Small intestine (tissue), 7 donors: ENCODE data around the gene DNAH10. TPM values are rescaled to one million over a fixed set of nuclear protein-coding genes. Genes with fewer than 3 reads are reported as not detected.

ENCODE experiments used
- DNase-seq, 2 donors: peaks; one replicate each; pipeline versions ENCODE4 v3.0.0 to v3.0.0-alpha.2; 2013
- FAIRE-seq: peaks from 2 replicates; lab custom pipeline; 2012; peaks lifted over from hg19 to GRCh38; lab: Jason Lieb, UNC
- H3K27ac ChIP-seq, 3 donors: one replicate each; pipeline ENCODE4 v1.5.1; 2013; ENCODE audit warnings: low read length in 2 of 3, mild to moderate bottlenecking in 2 of 3, control low read depth in 1 of 3, inconsistent platforms in 1 of 3, low read depth in 1 of 3, moderate library complexity in 1 of 3
- H3K27me3 ChIP-seq, 3 donors: one replicate each; pipeline ENCODE4 v1.6.1; 2013; ENCODE audit warnings: low read length in 3 of 3, inconsistent platforms in 1 of 3; ENCODE audit not compliant: control insufficient read depth in 3 of 3, insufficient read depth in 3 of 3
- H3K36me3 ChIP-seq, 3 donors: one replicate each; pipeline ENCODE4 v1.6.1; 2013; ENCODE audit warnings: low read length in 3 of 3, inconsistent platforms in 1 of 3, low read depth in 1 of 3, mild to moderate bottlenecking in 1 of 3, moderate library complexity in 1 of 3; ENCODE audit not compliant: control insufficient read depth in 3 of 3, insufficient read depth in 2 of 3
- H3K4me1 ChIP-seq, 3 donors: one replicate each; pipeline ENCODE4 v1.6.1; 2013; ENCODE audit warnings: low read length in 2 of 3, inconsistent platforms in 1 of 3, low read depth in 1 of 3, mild to moderate bottlenecking in 1 of 3, moderate library complexity in 1 of 3; ENCODE audit not compliant: control insufficient read depth in 3 of 3, insufficient read depth in 2 of 3
- H3K4me3 ChIP-seq, 3 donors: one replicate each; pipeline ENCODE4 v1.5.1; 2013; ENCODE audit warnings: low read length in 3 of 3, control low read depth in 1 of 3, inconsistent platforms in 1 of 3, low read depth in 1 of 3, mild to moderate bottlenecking in 1 of 3, moderate library complexity in 1 of 3
- H3K9me3 ChIP-seq, 2 donors: one replicate each; pipeline ENCODE4 v1.6.1; 2013; ENCODE audit warnings: low read depth in 1 of 2, low read length in 1 of 2; ENCODE audit not compliant: control insufficient read depth in 2 of 2, insufficient read depth in 1 of 2
- WGBS, 3 donors: extraction: QIAGEN DNeasy Blood & Tissue Kit; methylation state at CpG; one replicate each; pipeline ENCODE4 v1.1.7; 2013; 5-methylcytosine and 5-hydroxymethylcytosine counted together
- polyA plus RNA-seq, 4 donors: library from polyadenylated mRNA; stranded (reverse) in 3 of 4; unstranded in 1 of 4; fragments of 200-250 nt in 3 of 4; fragments of 120-200 nt in 1 of 4; gene quantifications; one replicate each; pipeline versions ENCODE4 v1.2.1 to v1.2.3, GENCODE V29; 2013
- donor health status: healthy with polysubstance abuse.
- donor health status: control.
- donor health status: control.
- donor health status: Bipolar disorder and iron deficiency.
- donor health status: healthy.

Gene DNAH10
- polyA plus RNA-seq, 4 donors = 0.22 to 0.50 (median 0.45) TPM; not detected in 1

DNA sequence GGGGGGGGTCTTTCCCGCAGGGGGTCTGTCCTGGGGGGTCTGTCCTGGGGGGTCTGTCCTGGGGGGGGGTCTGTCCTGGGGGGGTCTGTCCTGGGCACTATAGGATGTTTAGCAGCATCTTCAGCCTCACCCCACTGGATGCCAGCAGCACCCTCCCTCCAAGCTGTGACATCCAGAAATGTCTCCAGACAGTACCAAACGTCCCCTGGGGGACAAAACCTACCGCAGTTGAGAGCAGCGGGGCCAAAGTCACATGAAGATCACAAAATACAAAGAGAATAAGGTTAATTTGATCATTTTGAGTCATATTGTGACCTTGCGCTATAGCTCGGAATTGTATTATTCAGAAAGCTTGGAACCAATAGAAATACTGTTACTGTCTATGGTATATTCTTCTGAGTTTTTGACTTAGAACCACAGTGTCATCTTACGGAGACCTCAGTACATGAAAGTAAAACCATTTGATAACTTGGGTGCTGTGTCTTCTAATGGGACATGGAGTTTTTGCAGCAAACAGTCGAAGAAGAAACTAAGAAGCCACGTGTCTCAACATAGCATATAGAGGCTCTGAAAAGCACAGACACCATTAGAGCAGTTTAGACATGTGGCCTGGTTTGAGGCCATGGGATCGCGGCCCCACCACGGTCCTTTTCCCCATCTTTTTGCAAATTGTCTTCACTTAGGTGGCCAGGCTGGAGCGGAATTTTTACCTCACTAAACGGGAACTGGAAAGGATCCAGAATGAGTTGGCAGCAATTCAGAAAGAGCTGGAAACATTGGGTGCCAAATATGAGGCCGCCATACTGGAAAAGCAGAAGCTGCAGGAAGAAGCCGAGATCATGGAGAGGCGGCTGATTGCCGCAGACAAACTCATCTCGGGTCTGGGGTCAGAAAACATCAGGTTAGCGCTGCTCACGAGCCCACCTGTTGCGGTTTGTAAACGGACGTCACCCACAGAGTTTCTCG is 150.6 kb downstream of the DNAH10 start:
- H3K9me3 ChIP-seq = no peaks in the 10 kb centered on the region
- H3K27me3 ChIP-seq = no peaks in the 10 kb centered on the region
- peak overlapping the region in 1 of 3 donors; percentile 28 for H3K4me3 ChIP-seq
- DNase-seq (peak; percentile 17 to 55), FAIRE-seq (no peak)
- no peak overlapping the region for H3K27ac ChIP-seq
- no peaks in the 10 kb centered on the region for H3K36me3 ChIP-seq
- 33 to 70% (median 50%) methylated on average over 24 to 25 of the region's 25 CpGs for WGBS, 3 donors
- H3K4me1 ChIP-seq = peaks cover 0 to under 1% (median 0%) of the 10 kb centered on the region in 3 donors

DNA sequence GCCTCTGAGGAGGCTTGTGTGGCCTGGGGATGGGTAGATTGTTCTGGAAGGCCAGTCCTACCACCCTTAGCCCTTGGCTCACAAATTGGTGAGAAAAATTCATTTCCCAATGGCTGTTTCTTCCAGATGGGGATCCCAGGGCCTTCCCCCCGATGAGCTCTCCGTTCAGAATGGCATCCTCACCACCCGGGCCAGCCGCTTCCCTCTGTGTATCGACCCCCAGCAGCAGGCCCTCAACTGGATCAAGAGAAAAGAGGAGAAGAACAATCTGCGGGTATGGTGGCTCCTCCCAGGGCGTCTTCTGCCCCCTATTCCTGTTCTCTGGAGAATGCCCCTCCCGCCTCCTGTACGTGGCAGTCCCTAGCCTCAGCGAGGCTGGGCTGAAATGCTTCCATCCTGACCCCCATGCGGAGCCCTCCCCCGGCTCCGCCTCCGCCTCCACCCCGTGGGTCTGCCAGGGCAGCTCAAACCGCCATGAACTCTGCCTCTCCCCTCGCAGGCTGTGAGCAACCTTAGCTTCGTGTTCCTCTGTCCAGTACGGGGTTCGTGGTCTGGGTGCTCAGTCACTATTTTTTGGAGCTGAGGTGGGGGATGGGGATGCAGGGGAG is 152.7 kb downstream of the DNAH10 start:
- FAIRE-seq = no peak
- Histone ChIP-seq H3K4me1 (no peaks in the 10 kb centered on the region), H3K27me3 (no peaks in the 10 kb centered on the region), H3K9me3 (no peaks in the 10 kb centered on the region), H3K36me3 (no peaks in the 10 kb centered on the region), H3K4me3 (no peak overlapping the region), H3K27ac (no peak overlapping the region)
- WGBS, 3 donors = 70 to 83% (median 74%) methylated on average over 19 to 20 of the region's 20 CpGs
- DNase-seq = no peak

DNA sequence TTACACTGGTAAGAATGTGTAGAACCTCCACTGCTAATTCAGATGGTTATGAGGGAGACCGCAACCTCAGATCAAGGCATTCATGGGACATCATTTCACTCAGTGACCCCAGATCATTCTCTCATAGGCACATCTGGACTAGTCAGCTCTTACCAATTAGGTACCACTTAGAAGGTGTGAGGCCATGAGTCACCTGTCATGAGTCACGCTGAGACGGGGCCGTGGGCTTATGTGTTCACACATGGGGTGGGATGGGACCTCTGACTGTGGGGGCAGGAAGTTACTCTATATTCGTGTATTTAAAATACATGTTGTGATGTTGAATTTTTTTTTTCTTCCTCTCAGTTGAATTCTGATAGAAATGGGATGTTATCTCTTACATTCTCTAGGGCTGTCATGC is 154.6 kb downstream of the DNAH10 start:
- DNase-seq (no peak), FAIRE-seq (no peak)
- Histone ChIP-seq H3K9me3 (no peaks in the 10 kb centered on the region), H3K4me3 (no peak overlapping the region), H3K27me3 (no peaks in the 10 kb centered on the region), H3K36me3 (no peaks in the 10 kb centered on the region), H3K27ac (no peak overlapping the region), H3K4me1 (no peaks in the 10 kb centered on the region)
- WGBS, 3 donors = 44 to 57% (median 45%) methylated on average over 5 of the region's 5 CpGs

DNA sequence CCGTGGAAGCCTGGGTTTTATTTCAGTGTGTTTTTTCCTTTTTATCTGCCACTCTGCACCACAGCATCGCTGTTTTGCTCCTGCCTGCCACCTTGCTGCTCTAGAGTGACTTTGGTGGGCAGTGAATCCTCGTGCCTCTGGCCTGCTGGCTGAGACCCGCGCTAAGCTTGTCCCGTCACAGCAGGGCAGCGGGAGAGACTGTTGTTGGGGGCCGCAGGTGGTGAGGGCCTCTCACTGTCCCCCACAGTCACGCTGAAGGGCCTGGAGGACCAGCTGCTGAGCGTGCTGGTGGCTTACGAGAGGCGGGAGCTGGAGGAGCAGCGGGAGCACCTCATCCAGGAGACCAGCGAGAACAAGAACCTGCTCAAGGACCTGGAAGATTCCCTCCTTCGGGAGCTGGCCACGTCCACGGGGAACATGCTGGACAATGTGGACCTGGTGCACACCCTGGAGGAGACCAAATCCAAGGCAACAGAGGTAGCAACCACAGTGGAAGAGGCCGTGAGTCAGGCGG is 155.3 kb downstream of the DNAH10 start:
- Histone ChIP-seq H3K36me3 (no peaks in the 10 kb centered on the region), H3K27ac (no peak overlapping the region), H3K4me3 (no peak overlapping the region), H3K4me1 (no peaks in the 10 kb centered on the region), H3K9me3 (no peaks in the 10 kb centered on the region), H3K27me3 (no peaks in the 10 kb centered on the region)
- no peak for DNase-seq
- FAIRE-seq = no peak
- WGBS, 3 donors = 91 to 94% (median 92%) methylated on average over 19 of the region's 19 CpGs

DNA sequence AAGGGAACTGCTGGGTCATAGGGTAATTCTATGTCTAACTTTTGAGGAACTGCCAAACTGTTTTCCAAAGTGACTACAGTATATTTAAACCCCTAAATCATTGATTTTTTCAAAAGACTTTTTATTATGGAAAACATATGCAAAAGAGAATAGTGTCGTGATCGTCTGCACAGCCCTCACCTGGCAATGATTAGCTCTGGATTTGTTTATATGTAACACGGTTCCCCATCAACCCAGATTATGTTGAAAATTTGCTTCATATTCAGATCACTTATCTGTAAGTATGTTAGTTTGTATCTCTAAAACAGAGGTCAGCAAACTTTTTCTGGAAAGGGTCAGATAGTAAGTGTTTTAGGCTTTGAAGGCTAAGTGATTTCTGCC is 157.9 kb downstream of the DNAH10 start:
- H3K4me3 ChIP-seq = no peak overlapping the region
- H3K36me3 ChIP-seq = no peaks in the 10 kb centered on the region
- H3K4me1 ChIP-seq = no peaks in the 10 kb centered on the region
- no peak for FAIRE-seq
- WGBS, 3 donors = 64 to 73% (median 66%) methylated on average over 3 of the region's 3 CpGs
- no peaks in the 10 kb centered on the region for H3K9me3 ChIP-seq
- no peaks in the 10 kb centered on the region for H3K27me3 ChIP-seq
- DNase-seq = no peak
- no peak overlapping the region for H3K27ac ChIP-seq

DNA sequence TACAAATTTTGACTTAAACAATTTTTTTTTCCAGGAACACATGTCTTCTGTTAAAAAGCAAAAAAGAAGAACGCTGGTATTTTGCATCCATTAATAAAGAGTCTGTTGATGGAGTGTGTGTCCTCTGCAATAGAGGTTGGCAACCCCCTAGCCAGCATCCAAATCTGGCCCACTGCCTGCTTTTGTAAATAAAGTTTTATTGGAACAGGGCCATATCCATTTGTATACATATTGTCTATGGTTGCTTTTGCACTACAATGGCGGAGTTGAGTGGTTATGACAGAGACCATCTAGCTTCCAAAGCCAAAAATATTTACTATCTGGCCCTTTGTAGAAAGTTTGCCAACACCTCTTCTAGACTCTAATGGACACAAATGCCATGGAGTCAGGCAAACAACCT is 160.9 kb downstream of the DNAH10 start:
- Histone ChIP-seq H3K27me3 (no peaks in the 10 kb centered on the region), H3K27ac (no peak overlapping the region), H3K4me3 (no peak overlapping the region), H3K9me3 (no peaks in the 10 kb centered on the region), H3K4me1 (no peaks in the 10 kb centered on the region), H3K36me3 (no peaks in the 10 kb centered on the region)
- FAIRE-seq (no peak), DNase-seq (no peak)
- WGBS, 3 donors = 86 to 93% (median 90%) methylated on average over 2 of the region's 2 CpGs

DNA sequence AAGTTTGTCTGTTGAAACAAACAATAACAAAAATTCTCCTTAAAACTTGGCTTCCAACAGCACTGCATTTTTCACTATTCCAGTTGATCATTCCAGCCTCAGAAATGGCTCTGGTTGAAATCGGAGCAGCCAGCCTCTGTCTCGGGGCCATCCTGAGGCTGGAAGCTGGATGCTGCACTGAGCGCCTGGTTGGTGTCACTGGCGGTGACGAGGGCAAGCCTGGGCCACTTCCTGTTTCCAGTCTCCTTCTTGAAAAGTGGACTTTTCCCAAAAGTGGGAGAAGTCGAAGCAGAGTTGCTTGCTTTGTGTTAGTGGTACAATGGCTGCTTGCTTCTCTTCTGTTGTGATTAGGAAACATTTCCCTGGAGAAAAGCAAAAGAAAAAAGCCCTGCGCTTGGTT is 161.8 kb downstream of the DNAH10 start:
- no peak for DNase-seq
- Histone ChIP-seq H3K27me3 (no peaks in the 10 kb centered on the region), H3K9me3 (no peaks in the 10 kb centered on the region), H3K27ac (no peak overlapping the region), H3K36me3 (no peaks in the 10 kb centered on the region), H3K4me1 (no peaks in the 10 kb centered on the region), H3K4me3 (no peak overlapping the region)
- 67 to 86% (median 77%) methylated on average over 7 of the region's 7 CpGs for WGBS, 3 donors
- FAIRE-seq = no peak

DNA sequence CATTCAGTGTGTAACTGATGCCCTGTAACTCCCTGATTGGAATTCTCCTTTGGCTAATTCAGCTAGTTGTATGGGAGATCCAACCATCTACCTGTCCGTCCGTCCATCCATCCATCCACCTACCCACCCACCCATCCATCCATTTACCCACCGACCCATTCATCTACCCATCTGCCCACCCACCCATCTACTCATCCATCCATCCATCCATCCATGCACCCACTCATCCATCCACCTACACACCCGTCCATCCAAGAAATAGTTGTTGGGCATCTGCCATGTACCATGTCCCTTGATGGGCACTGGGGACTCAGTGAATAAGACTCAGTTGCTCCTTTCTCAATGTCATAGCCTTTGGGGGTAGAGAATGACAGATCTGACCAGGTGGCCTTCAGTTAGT is 162.4 kb downstream of the DNAH10 start:
- Histone ChIP-seq H3K36me3 (no peaks in the 10 kb centered on the region), H3K27ac (no peak overlapping the region), H3K9me3 (no peaks in the 10 kb centered on the region), H3K27me3 (no peaks in the 10 kb centered on the region), H3K4me1 (no peaks in the 10 kb centered on the region), H3K4me3 (no peak overlapping the region)
- no peak for FAIRE-seq
- DNase-seq = no peak
- WGBS, 3 donors = 94 to 97% (median 95%) methylated on average over 4 of the region's 4 CpGs
